Suprapubic skin (tissue), 3 donors: ENCODE data around the gene TEAD1.

Experiments used
- POLR2A ChIP-seq, 2 donors: fragments of 450-650 bp; IDR thresholded peaks; one replicate each; pipeline ENCODE4 v1.6.1; 2017; ENCODE audit warnings: antibody characterized with exemption in 2 of 2, mild to moderate bottlenecking in 2 of 2, moderate library complexity in 2 of 2
- TF ChIP-seq, protein P1 (sequence below), 2 donors: fragments of 200-600 bp in 1 of 2; fragments of 450-650 bp in 1 of 2; sonication (generic) in 1 of 2; IDR thresholded peaks; one replicate each; pipeline ENCODE4 v1.5.1; 2016 to 2019; ENCODE audit warnings: antibody characterized with exemption in 2 of 2, mild to moderate bottlenecking in 1 of 2, moderate library complexity in 1 of 2

DNA sequence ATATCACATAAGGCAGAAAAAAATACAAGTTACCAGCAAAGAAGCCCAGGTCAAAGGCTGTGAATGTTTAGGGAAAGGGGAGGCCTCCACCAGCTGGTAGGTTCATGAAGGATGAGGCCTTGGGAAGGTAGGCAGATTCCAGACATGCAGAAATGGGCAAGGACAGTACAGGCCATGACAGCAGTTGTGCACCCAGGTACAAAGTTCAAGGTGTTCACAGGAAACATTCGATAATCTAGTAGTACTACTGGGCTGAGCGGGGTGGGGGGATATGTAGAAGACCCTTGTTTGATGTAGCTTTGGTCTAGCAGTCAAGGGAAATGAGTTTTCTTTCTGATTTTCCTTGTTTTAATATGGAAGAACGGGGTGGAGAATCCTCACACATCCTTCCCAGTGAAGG, 182.1 kb downstream of the TEAD1 start:
- no peak for TF ChIP-seq POLR2A (IDR thresholded peaks at IDR 0.05)
- TF ChIP-seq, protein P1, sequence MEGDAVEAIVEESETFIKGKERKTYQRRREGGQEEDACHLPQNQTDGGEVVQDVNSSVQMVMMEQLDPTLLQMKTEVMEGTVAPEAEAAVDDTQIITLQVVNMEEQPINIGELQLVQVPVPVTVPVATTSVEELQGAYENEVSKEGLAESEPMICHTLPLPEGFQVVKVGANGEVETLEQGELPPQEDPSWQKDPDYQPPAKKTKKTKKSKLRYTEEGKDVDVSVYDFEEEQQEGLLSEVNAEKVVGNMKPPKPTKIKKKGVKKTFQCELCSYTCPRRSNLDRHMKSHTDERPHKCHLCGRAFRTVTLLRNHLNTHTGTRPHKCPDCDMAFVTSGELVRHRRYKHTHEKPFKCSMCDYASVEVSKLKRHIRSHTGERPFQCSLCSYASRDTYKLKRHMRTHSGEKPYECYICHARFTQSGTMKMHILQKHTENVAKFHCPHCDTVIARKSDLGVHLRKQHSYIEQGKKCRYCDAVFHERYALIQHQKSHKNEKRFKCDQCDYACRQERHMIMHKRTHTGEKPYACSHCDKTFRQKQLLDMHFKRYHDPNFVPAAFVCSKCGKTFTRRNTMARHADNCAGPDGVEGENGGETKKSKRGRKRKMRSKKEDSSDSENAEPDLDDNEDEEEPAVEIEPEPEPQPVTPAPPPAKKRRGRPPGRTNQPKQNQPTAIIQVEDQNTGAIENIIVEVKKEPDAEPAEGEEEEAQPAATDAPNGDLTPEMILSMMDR (IDR thresholded peaks at IDR 0.05) = no peak
